Vagina (tissue), 2 donors: ENCODE results near the gene FAM174A. TPM values are rescaled to one million over a fixed set of nuclear protein-coding genes. Genes with fewer than 3 reads are reported as not detected.
A peak's percentile ranks its signal among the peaks of the same experiment; 100 is the strongest.

Experiments used
- DNase-seq, 2 donors: peaks; one replicate each; pipeline ENCODE4 v3.0.0-alpha.2; 2017; ENCODE audit errors: extremely low spot score in 2 of 2
- H3K27ac ChIP-seq: fragments of 200-600 bp; sonication (generic); one replicate; pipeline ENCODE4 v1.5.1; 2019
- H3K27me3 ChIP-seq: fragments of 200-600 bp; sonication (generic); one replicate; pipeline ENCODE4 v1.5.1; 2019
- H3K36me3 ChIP-seq, 2 donors: fragments of 200-600 bp; sonication (generic); one replicate each; pipeline ENCODE4 v1.5.1; 2017 to 2019
- H3K4me1 ChIP-seq: fragments of 200-600 bp; sonication (generic); one replicate; pipeline ENCODE4 v1.5.1; 2019
- H3K4me3 ChIP-seq, 2 donors: fragments of 200-600 bp; sonication (generic); 1 replicate in 1 of 2; 2 replicates in 1 of 2; pipeline ENCODE4 v1.5.1; 2016 to 2019
- H3K9me3 ChIP-seq: fragments of 200-600 bp; sonication (generic); one replicate; pipeline ENCODE4 v1.5.1; 2019
- CTCF ChIP-seq, 3 experiments: fragments of 450-650 bp in 2 of 3; fragments of 200-600 bp in 1 of 3; sonication (generic) in 1 of 3; IDR thresholded peaks; one replicate each; pipeline ENCODE4 v1.5.1; 2017 to 2019; ENCODE audit warnings: antibody characterized with exemption in 3 of 3, mild to moderate bottlenecking in 2 of 3, moderate library complexity in 2 of 3
- POLR2A ChIP-seq, 2 donors: fragments of 450-650 bp; IDR thresholded peaks; one replicate each; pipeline ENCODE4 v1.6.1; 2017; ENCODE audit warnings: antibody characterized with exemption in 2 of 2, mild to moderate bottlenecking in 2 of 2, moderate library complexity in 2 of 2
- POLR2AphosphoS5 ChIP-seq, 2 donors: sonication (generic); formaldehyde crosslinking; IDR thresholded peaks; one replicate each; pipeline ENCODE4 v1.9.0; 2017; ENCODE audit warnings: antibody characterized with exemption in 2 of 2, mild to moderate bottlenecking in 2 of 2, low read depth in 1 of 2; ENCODE audit not compliant: insufficient read depth in 1 of 2
- intact Hi-C: fragments of 100-400 bp; cut with DNase I; formaldehyde crosslinking; loops from one replicate; pipeline ENCODE4 v1.15.1; 2023
- total RNA-seq: library from RNA; depleted of rRNA; stranded (reverse); fragments of >200 nt; gene quantifications from one replicate; pipeline ENCODE4 v1.2.3, GENCODE V29; 2016

The FAM174A gene
- 18.9 TPM for total RNA-seq

- intact Hi-C loops, result no loop called here
- peak within 1 kb of the TSS; percentile 84 to 93 for H3K4me3 ChIP-seq
- peak within 1 kb of the TSS; percentile 88 for H3K27ac ChIP-seq
- no peaks in the 10 kb centered on the region for H3K36me3 ChIP-seq
- H3K9me3 ChIP-seq, result no peaks in the 10 kb centered on the region
- TF ChIP-seq CTCF (IDR thresholded peaks at IDR 0.05), result no peak
- TF ChIP-seq POLR2AphosphoS5 (IDR thresholded peaks at IDR 0.05; ENCODE audit: insufficient read depth in 1 of 2, low read depth in 1 of 2), result peak; percentile 88 to 92
- peak in 1 of 2 donors; percentile 16 for TF ChIP-seq POLR2A (IDR thresholded peaks at IDR 0.05)
- H3K4me1 ChIP-seq, result peaks cover 48% of the 10 kb centered on the region
- peak; percentile 97 to 98 for DNase-seq
- no peaks in the 10 kb centered on the region for H3K27me3 ChIP-seq
Observed at GRCh38 chr5:100535060-100536005, at the start of gene FAM174A. FAM174A (plus strand) TSS chr5:100535374; CDS start chr5:100535531, 157 bp downstream.

GRCh38 chr5:100493996-100494395 lies 41.2 kb upstream of the FAM174A start:
- DNase-seq, result no peak
- Histone ChIP-seq H3K4me1 (no peaks in the 10 kb centered on the region), H3K27me3 (no peaks in the 10 kb centered on the region), H3K36me3 (no peaks in the 10 kb centered on the region), H3K4me3 (no peak overlapping the region), H3K27ac (no peak overlapping the region), H3K9me3 (no peaks in the 10 kb centered on the region)
- TF ChIP-seq POLR2AphosphoS5 (IDR thresholded peaks at IDR 0.05; ENCODE audit: insufficient read depth in 1 of 2, low read depth in 1 of 2) (no peak), POLR2A (IDR thresholded peaks at IDR 0.05) (no peak), CTCF (IDR thresholded peaks at IDR 0.05) (no peak)
- intact Hi-C loops, result no loop called here

- Histone ChIP-seq H3K27me3 (no peaks in the 10 kb centered on the region), H3K36me3 (no peaks in the 10 kb centered on the region), H3K9me3 (no peaks in the 10 kb centered on the region), H3K4me1 (no peaks in the 10 kb centered on the region), H3K27ac (no peak overlapping the region), H3K4me3 (no peak overlapping the region)
- TF ChIP-seq CTCF (IDR thresholded peaks at IDR 0.05) (no peak), POLR2AphosphoS5 (IDR thresholded peaks at IDR 0.05; ENCODE audit: insufficient read depth in 1 of 2, low read depth in 1 of 2) (no peak), POLR2A (IDR thresholded peaks at IDR 0.05) (no peak)
- intact Hi-C loops, result no loop called here
- DNase-seq, result no peak
Observed at GRCh38 chr5:100496296-100496695, 38.9 kb upstream of the FAM174A start.

GRCh38 chr5:100502684-100503083 lies 32.5 kb upstream of the FAM174A start:
- no peak for TF ChIP-seq POLR2AphosphoS5 (IDR thresholded peaks at IDR 0.05; ENCODE audit: insufficient read depth in 1 of 2, low read depth in 1 of 2)
- no peak for TF ChIP-seq POLR2A (IDR thresholded peaks at IDR 0.05)
- no peak for TF ChIP-seq CTCF (IDR thresholded peaks at IDR 0.05)
- H3K9me3 ChIP-seq, result no peaks in the 10 kb centered on the region
- DNase-seq, result no peak
- no peaks in the 10 kb centered on the region for H3K36me3 ChIP-seq
- no peak overlapping the region for H3K4me3 ChIP-seq
- H3K27ac ChIP-seq, result no peak overlapping the region
- intact Hi-C loops, result no loop called here
- H3K4me1 ChIP-seq, result no peaks in the 10 kb centered on the region
- no peaks in the 10 kb centered on the region for H3K27me3 ChIP-seq
